Hepatocyte (in vitro differentiated cells): Measurements from ENCODE around the gene EHBP1L1. TPM values are rescaled to one million over a fixed set of nuclear protein-coding genes. Genes with fewer than 3 reads are reported as not detected.

Source experiments
- DNase-seq: peaks from one replicate; pipeline ENCODE4 v3.0.0-alpha.2; 2016; ENCODE audit warnings: low spot score
- H2AFZ ChIP-seq: fragments of 200-600 bp; sonication (generic); 2 replicates; pipeline ENCODE4 v1.6.0; 2016; ENCODE audit warnings: antibody characterized with exemption, mild to moderate bottlenecking
- H3K27ac ChIP-seq: fragments of 200-600 bp; sonication (generic); 2 replicates; pipeline ENCODE4 v1.5.1; 2016; ENCODE audit warnings: mild to moderate bottlenecking
- H3K27me3 ChIP-seq: fragments of 200-600 bp; sonication (generic); 2 replicates; pipeline ENCODE4 v1.6.1; 2016
- H3K36me3 ChIP-seq: fragments of 200-600 bp; sonication (generic); replicated peaks from 2 replicates; pipeline ENCODE4 v1.5.1; 2016; ENCODE audit warnings: low read depth; ENCODE audit not compliant: insufficient read depth
- H3K4me1 ChIP-seq: fragments of 200-600 bp; sonication (generic); 2 replicates; pipeline ENCODE4 v1.5.1; 2016; ENCODE audit warnings: mild to moderate bottlenecking, moderate library complexity; ENCODE audit not compliant: insufficient read depth
- H3K4me2 ChIP-seq: fragments of 200-600 bp; sonication (generic); 2 replicates; pipeline ENCODE4 v1.6.0; 2016
- H3K4me3 ChIP-seq: fragments of 200-600 bp; sonication (generic); 2 replicates; pipeline ENCODE4 v1.5.1; 2016; ENCODE audit warnings: mild to moderate bottlenecking
- H3K79me2 ChIP-seq: fragments of 200-600 bp; sonication (generic); 2 replicates; pipeline ENCODE4 v1.6.0; 2017; ENCODE audit warnings: mild to moderate bottlenecking
- H3K9me2 ChIP-seq: fragments of 200-600 bp; sonication (generic); replicated peaks from 2 replicates; pipeline ENCODE4 v1.6.0; 2017; ENCODE audit warnings: mild to moderate bottlenecking; ENCODE audit not compliant: insufficient read depth
- H3K9me3 ChIP-seq: fragments of 200-600 bp; sonication (generic); 2 replicates; pipeline ENCODE4 v1.5.1; 2016; ENCODE audit warnings: low read depth, mild to moderate bottlenecking
- H4K20me1 ChIP-seq: fragments of 200-600 bp; sonication (generic); 2 replicates; pipeline ENCODE4 v1.6.0; 2016; ENCODE audit warnings: mild to moderate bottlenecking; ENCODE audit not compliant: insufficient read depth, poor library complexity, severe bottlenecking
- CTCF ChIP-seq: fragments of 200-600 bp; sonication (generic); IDR thresholded peaks from 2 replicates; pipeline ENCODE4 v1.5.1; 2016; ENCODE audit warnings: antibody characterized with exemption, mild to moderate bottlenecking; ENCODE audit not compliant: poor library complexity
- EZH2 ChIP-seq: fragments of 200-600 bp; sonication (generic); IDR thresholded peaks from 2 replicates; pipeline ENCODE4 v1.6.1; 2016; ENCODE audit warnings: antibody characterized with exemption, mild to moderate bottlenecking, borderline replicate concordance
- EZH2phosphoT487 ChIP-seq: fragments of 200-600 bp; sonication (generic); IDR thresholded peaks from one replicate; pipeline ENCODE4 v1.6.1; 2018; ENCODE audit warnings: antibody characterized with exemption, mild to moderate bottlenecking, low read depth, moderate library complexity; ENCODE audit not compliant: unreplicated experiment, severe bottlenecking
- WGBS: methylation state at CpG from one replicate; pipeline ENCODE4 v1.1.6; 2016; ENCODE audit warnings: low lambda C conversion rate; ENCODE audit errors: missing lambda C conversion rate; 5-methylcytosine and 5-hydroxymethylcytosine counted together
- polyA plus RNA-seq: library from polyadenylated mRNA; unstranded; fragments of >200 nt; fragmentation: Nextera tagmentation; extraction: Ambion mirVana; gene quantifications from 2 replicates; pipeline ENCODE4 v1.2.1, GENCODE V29; 2016
- total RNA-seq: library from RNA; depleted of rRNA; stranded (reverse); fragments of >200 nt; gene quantifications from 2 replicates; pipeline ENCODE4 v1.2.3, GENCODE V29; 2014

EHBP1L1 gene
- total and polyA plus RNA-seq, 2 experiments from 2014 or later: 12.5 to 20.9 TPM

- no peaks in the 10 kb centered on the region for H3K9me2 ChIP-seq
- peaks cover 23% of the 10 kb centered on the region for H3K79me2 ChIP-seq
- no peak for TF ChIP-seq EZH2
- no peak for TF ChIP-seq EZH2phosphoT487
- no peak for TF ChIP-seq CTCF
- H4K20me1 ChIP-seq: no peaks in the 10 kb centered on the region
- peaks cover 51% of the 10 kb centered on the region for H3K4me1 ChIP-seq
- 86% methylated on average over 5 of the region's 5 CpGs for WGBS
- no peaks in the 10 kb centered on the region for H3K27me3 ChIP-seq
- no peak for DNase-seq
- no peaks in the 10 kb centered on the region for H3K36me3 ChIP-seq
- H2AFZ ChIP-seq: no peak overlapping the region
- no peaks in the 10 kb centered on the region for H3K9me3 ChIP-seq
- H3K4me2 ChIP-seq: peak overlapping the region; percentile 96
- peak overlapping the region; percentile 98 for H3K27ac ChIP-seq
- H3K4me3 ChIP-seq: no peak overlapping the region
These were observed 16.3 kb upstream of the EHBP1L1 start for GRCh38 chr11:65559535-65559934.

GRCh38 chr11:65559951-65560537 is 15.8 kb upstream of the EHBP1L1 start:
- H3K4me2 ChIP-seq: no peak overlapping the region
- DNase-seq: peak; percentile 65

GRCh38 chr11:65560555-65561418 is 15.1 kb upstream of the EHBP1L1 start:
- peaks cover 44% of the 10 kb centered on the region for H3K4me1 ChIP-seq
- H2AFZ ChIP-seq: no peak overlapping the region
- H4K20me1 ChIP-seq: no peaks in the 10 kb centered on the region
- peak; percentile 69 for DNase-seq
- peaks cover 11% of the 10 kb centered on the region for H3K79me2 ChIP-seq
- H3K4me2 ChIP-seq: no peak overlapping the region
- H3K9me3 ChIP-seq: no peaks in the 10 kb centered on the region
- H3K27ac ChIP-seq: peak overlapping the region; percentile 98
- TF ChIP-seq EZH2: no peak
- no peak for TF ChIP-seq CTCF
- TF ChIP-seq EZH2phosphoT487: no peak
- H3K4me3 ChIP-seq: no peak overlapping the region
- H3K27me3 ChIP-seq: no peaks in the 10 kb centered on the region
- H3K36me3 ChIP-seq: no peaks in the 10 kb centered on the region
- no peaks in the 10 kb centered on the region for H3K9me2 ChIP-seq
- 24% methylated on average over 15 of the region's 15 CpGs for WGBS

More at GRCh38 chr11:65559951-65560537, 15.8 kb upstream of the EHBP1L1 start:
- 44% methylated on average over 5 of the region's 5 CpGs for WGBS
- Histone ChIP-seq H3K27me3 (no peaks in the 10 kb centered on the region), H3K36me3 (no peaks in the 10 kb centered on the region), H3K9me2 (no peaks in the 10 kb centered on the region), H2AFZ (no peak overlapping the region), H3K79me2 (peaks cover 18% of the 10 kb centered on the region), H3K4me1 (peaks cover 51% of the 10 kb centered on the region), H3K4me3 (no peak overlapping the region), H3K9me3 (no peaks in the 10 kb centered on the region), H4K20me1 (no peaks in the 10 kb centered on the region), H3K27ac (peak overlapping the region; percentile 98)
- TF ChIP-seq EZH2phosphoT487 (no peak), EZH2 (no peak), CTCF (no peak)
